Spleen (tissue), 11 donors: ENCODE measurements around the gene LPP. TPM values are rescaled to one million over a fixed set of nuclear protein-coding genes. Genes with fewer than 3 reads are reported as not detected.

Experiments
- DNase-seq: peaks from one replicate; pipeline ENCODE4 v3.0.0-alpha.2; 2020
- H3K27ac ChIP-seq, 8 donors: fragments of 200-600 bp; sonication (generic) in 7 of 8; 1 replicate in 4 of 8; 2 replicates in 4 of 8; pipeline versions ENCODE4 v1.5.0 to v1.8.0; 2016 to 2021; ENCODE audit warnings: inconsistent platforms in 4 of 8, mild to moderate bottlenecking in 4 of 8, moderate library complexity in 1 of 8
- H3K27me3 ChIP-seq, 7 donors: fragments of 200-600 bp; sonication (generic) in 6 of 7; replicated peaks in 1 of 7; 1 replicate in 4 of 7; 2 replicates in 3 of 7; pipeline versions ENCODE4 v1.5.0 to v1.8.0; 2016 to 2021; ENCODE audit warnings: inconsistent platforms in 3 of 7, mild to moderate bottlenecking in 1 of 7
- H3K36me3 ChIP-seq, 6 donors: fragments of 200-600 bp; sonication (generic) in 5 of 6; 1 replicate in 4 of 6; 2 replicates in 2 of 6; pipeline versions ENCODE4 v1.5.0 to v1.8.0; 2016 to 2021; ENCODE audit warnings: inconsistent platforms in 2 of 6
- H3K4me1 ChIP-seq, 6 donors: fragments of 200-600 bp; sonication (generic) in 5 of 6; 1 replicate in 3 of 6; 2 replicates in 3 of 6; pipeline versions ENCODE4 v1.5.0 to v1.8.0; 2016 to 2021; ENCODE audit warnings: inconsistent platforms in 3 of 6
- H3K4me3 ChIP-seq, 8 donors: fragments of 200-600 bp; sonication (generic) in 7 of 8; 1 replicate in 4 of 8; 2 replicates in 4 of 8; pipeline versions ENCODE4 v1.5.0 to v1.8.0; 2016 to 2021; ENCODE audit warnings: inconsistent platforms in 4 of 8, mild to moderate bottlenecking in 4 of 8, moderate library complexity in 2 of 8
- H3K9me3 ChIP-seq, 8 donors: fragments of 200-600 bp; sonication (generic) in 7 of 8; 1 replicate in 4 of 8; 2 replicates in 4 of 8; pipeline versions ENCODE4 v1.5.0 to v1.8.0; 2016 to 2021; ENCODE audit warnings: inconsistent platforms in 4 of 8
- POLR2A ChIP-seq, 3 donors: fragments of 450-650 bp; IDR thresholded peaks; one replicate each; pipeline ENCODE4 v1.5.1; 2017; ENCODE audit warnings: antibody characterized with exemption in 3 of 3, mild to moderate bottlenecking in 1 of 3
- POLR2AphosphoS5 ChIP-seq, 3 donors: sonication (generic); formaldehyde crosslinking; IDR thresholded peaks; one replicate each; pipeline ENCODE4 v1.5.1; 2017; ENCODE audit warnings: antibody characterized with exemption in 3 of 3
- WGBS, 5 donors: extraction: QIAGEN DNeasy Blood & Tissue Kit in 3 of 5; methylation state at CpG; one replicate each; pipeline versions ENCODE4 v1.1.5 to v1.1.7; 2013 to 2018; 5-methylcytosine and 5-hydroxymethylcytosine counted together
- intact Hi-C: fragments of 100-400 bp; cut with DNase I; formaldehyde crosslinking; loops from one replicate; pipeline ENCODE4 v1.15.0; 2023; ENCODE audit warnings: low total_unique reads
- polyA plus RNA-seq, 3 donors: library from polyadenylated mRNA; stranded (reverse); fragments of 200-250 nt; gene quantifications; one replicate each; pipeline ENCODE4 v1.2.1, GENCODE V29; 2013
- total RNA-seq, 7 donors: library from RNA; depleted of rRNA in 3 of 7; stranded (reverse); fragments of >200 nt in 3 of 7; fragmentation: NEBNext Ultra II Directional in 4 of 7; extraction: Animal tissue kit (Norgen Biotek cat#: 25700) in 4 of 7; gene quantifications; one replicate each; pipeline versions ENCODE4 v1.1.0 to v1.2.1, GENCODE V29; 2016 to 2021
- TF ChIP-seq, protein P1 (sequence below), 11 experiments: fragments of 200-600 bp in 7 of 11; fragments of 450-650 bp in 4 of 11; sonication (generic) in 4 of 11; IDR thresholded peaks in 8 of 11; conservative IDR thresholded peaks in 3 of 11; 1 replicate in 7 of 11; 2 replicates in 4 of 11; pipeline versions ENCODE4 v1.4.0 to v1.8.0; 2016 to 2021; ENCODE audit warnings: antibody characterized with exemption in 11 of 11, inconsistent platforms in 4 of 11, mild to moderate bottlenecking in 1 of 11
- donor health status: healthy with polysubstance abuse.
- donor health status: DM: no; HTN: no; CAD: no; lungs with moderate emphysema.
- donor health status: DM: no; HTN: no; CAD: no.
- donor health status: Bipolar disorder and iron deficiency.
- donor health status: healthy.
- donor health status: DM: no; HTN: no; CAD: no.
- donor health status: DM: yes; HTN: yes; CAD: no.

Gene LPP
- total and polyA plus RNA-seq, 10 donors: 2.4 to 270 (median 156) TPM

DNA sequence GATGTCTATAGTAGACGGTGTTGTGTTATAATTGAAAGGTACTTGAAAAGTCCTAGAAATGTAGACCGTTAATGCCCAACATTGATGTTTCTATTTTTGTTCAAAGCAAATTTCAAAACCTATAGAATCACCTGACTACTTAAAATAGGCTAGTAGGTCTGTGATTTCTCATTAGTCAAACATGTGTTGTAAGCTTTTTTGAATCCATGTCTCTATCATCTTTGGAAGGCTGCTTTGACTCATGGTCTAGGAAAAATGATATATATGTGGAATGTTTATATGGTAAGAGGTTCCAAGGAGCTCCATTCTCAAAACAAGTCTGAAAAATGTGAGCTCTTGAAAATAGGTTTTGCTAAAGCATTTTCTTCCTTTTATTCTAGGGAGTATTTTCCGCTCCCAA lies 375.3 kb downstream of the LPP start:
- Histone ChIP-seq H3K27ac (no peak overlapping the region), H3K4me3 (no peak overlapping the region), H3K36me3 (peaks cover 0 to 37% (median 4%) of the 10 kb centered on the region in 6 donors), H3K4me1 (peaks cover 0 to 6% (median 0%) of the 10 kb centered on the region in 6 donors), H3K27me3 (no peaks in the 10 kb centered on the region), H3K9me3 (no peaks in the 10 kb centered on the region)
- DNase-seq: no peak
- 91 to 98% (median 93%) methylated on average over 3 of the region's 3 CpGs for WGBS, 5 donors
- intact Hi-C loops: no loop called here
- TF ChIP-seq POLR2AphosphoS5 (IDR thresholded peaks at IDR 0.05) (no peak), POLR2A (IDR thresholded peaks at IDR 0.05) (no peak)
- TF ChIP-seq, protein P1, sequence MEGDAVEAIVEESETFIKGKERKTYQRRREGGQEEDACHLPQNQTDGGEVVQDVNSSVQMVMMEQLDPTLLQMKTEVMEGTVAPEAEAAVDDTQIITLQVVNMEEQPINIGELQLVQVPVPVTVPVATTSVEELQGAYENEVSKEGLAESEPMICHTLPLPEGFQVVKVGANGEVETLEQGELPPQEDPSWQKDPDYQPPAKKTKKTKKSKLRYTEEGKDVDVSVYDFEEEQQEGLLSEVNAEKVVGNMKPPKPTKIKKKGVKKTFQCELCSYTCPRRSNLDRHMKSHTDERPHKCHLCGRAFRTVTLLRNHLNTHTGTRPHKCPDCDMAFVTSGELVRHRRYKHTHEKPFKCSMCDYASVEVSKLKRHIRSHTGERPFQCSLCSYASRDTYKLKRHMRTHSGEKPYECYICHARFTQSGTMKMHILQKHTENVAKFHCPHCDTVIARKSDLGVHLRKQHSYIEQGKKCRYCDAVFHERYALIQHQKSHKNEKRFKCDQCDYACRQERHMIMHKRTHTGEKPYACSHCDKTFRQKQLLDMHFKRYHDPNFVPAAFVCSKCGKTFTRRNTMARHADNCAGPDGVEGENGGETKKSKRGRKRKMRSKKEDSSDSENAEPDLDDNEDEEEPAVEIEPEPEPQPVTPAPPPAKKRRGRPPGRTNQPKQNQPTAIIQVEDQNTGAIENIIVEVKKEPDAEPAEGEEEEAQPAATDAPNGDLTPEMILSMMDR (IDR thresholded peaks at IDR 0.05 in 8 of 11, conservative IDR thresholded peaks at IDR 0.05 in 3 of 11): no peak

DNA sequence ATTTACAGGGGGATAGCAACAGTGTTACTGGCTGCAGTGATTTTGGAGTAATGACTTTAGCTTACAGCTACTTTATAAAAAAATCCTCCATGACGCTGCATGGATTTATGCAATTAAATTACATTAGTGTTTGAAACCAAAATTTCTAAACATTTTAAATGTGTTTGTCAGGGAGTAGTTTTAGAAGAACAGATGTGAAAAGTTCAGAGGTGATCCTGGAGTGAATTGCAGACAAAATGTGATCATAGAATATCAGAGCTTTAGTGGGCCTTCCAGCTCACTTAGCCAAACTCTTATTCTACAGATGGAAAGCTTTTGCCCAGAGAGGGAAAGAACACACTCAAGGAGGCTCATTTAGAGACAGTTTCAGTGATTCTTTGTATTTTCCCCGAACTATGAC lies 376.3 kb downstream of the LPP start:
- Histone ChIP-seq H3K4me3 (no peak overlapping the region), H3K9me3 (no peaks in the 10 kb centered on the region), H3K27ac (no peak overlapping the region), H3K27me3 (no peaks in the 10 kb centered on the region), H3K36me3 (peaks cover 0 to 28% (median under 1%) of the 10 kb centered on the region in 6 donors), H3K4me1 (peaks cover 0 to 6% (median 0%) of the 10 kb centered on the region in 6 donors)
- intact Hi-C loops: no loop called here
- DNase-seq: no peak
- 87 to 91% (median 89%) methylated on average over 2 of the region's 2 CpGs for WGBS, 5 donors
- TF ChIP-seq POLR2A (IDR thresholded peaks at IDR 0.05) (no peak), POLR2AphosphoS5 (IDR thresholded peaks at IDR 0.05) (no peak)
- TF ChIP-seq, protein P1 (IDR thresholded peaks at IDR 0.05 in 8 of 11, conservative IDR thresholded peaks at IDR 0.05 in 3 of 11): no peak

DNA sequence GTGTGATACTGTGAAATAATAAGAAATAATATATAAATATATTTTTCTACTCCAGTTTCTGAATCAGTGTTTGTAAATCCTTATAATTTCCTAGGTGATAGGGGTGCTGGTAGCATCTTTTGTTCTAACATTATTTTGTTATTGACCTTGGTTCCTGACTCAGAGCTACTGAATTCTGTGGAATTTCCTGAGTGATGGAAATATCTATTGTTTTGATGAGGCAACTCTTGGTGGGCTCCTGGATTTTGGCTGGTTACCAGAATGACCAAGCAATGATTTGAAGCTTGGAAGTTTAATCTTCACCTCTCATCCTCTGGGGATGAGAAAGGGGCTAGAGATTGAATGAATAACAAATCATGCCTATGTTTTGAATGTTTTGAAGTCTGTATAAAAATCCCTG lies 377.3 kb downstream of the LPP start:
- intact Hi-C loops: no loop called here
- DNase-seq: no peak
- H3K27ac ChIP-seq: no peak overlapping the region
- H3K4me1 ChIP-seq: no peaks in the 10 kb centered on the region
- no peaks in the 10 kb centered on the region for H3K27me3 ChIP-seq
- H3K4me3 ChIP-seq: no peak overlapping the region
- H3K9me3 ChIP-seq: no peaks in the 10 kb centered on the region
- no peak for TF ChIP-seq POLR2AphosphoS5 (IDR thresholded peaks at IDR 0.05)
- TF ChIP-seq, protein P1 (IDR thresholded peaks at IDR 0.05 in 8 of 11, conservative IDR thresholded peaks at IDR 0.05 in 3 of 11): no peak
- no peak for TF ChIP-seq POLR2A (IDR thresholded peaks at IDR 0.05)
- H3K36me3 ChIP-seq: peaks cover 0 to 18% (median 0%) of the 10 kb centered on the region in 6 donors

DNA sequence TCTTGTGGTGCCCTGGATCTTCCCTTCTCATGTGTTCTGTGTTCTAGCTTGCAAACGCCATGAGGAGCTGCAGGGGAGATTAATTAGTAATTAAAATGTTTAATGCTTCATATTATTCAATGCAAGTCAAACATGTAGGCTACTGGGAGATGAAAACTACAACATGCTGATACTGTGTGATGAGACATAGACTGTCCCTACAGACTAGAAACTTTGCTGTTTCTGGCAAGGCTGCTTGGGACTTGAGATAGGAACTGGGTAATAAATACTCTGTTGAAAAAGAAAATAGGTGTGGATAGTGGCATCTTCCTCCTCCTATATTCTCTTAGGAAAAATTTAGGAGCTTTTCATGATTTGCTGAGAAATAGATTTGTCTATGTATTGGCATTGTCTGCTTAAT lies 379.2 kb downstream of the LPP start:
- TF ChIP-seq POLR2AphosphoS5 (IDR thresholded peaks at IDR 0.05) (no peak), POLR2A (IDR thresholded peaks at IDR 0.05) (no peak)
- TF ChIP-seq, protein P1 (IDR thresholded peaks at IDR 0.05 in 8 of 11, conservative IDR thresholded peaks at IDR 0.05 in 3 of 11): no peak
- no peaks in the 10 kb centered on the region for H3K9me3 ChIP-seq
- H3K27ac ChIP-seq: no peak overlapping the region
- intact Hi-C loops: no loop called here
- H3K36me3 ChIP-seq: peaks cover 0 to 5% (median 0%) of the 10 kb centered on the region in 6 donors
- H3K4me3 ChIP-seq: no peak overlapping the region
- H3K4me1 ChIP-seq: no peaks in the 10 kb centered on the region
- WGBS, 5 donors: 77 to 96% (median 85%) methylated on average over 1 of the region's 1 CpG
- DNase-seq: no peak
- H3K27me3 ChIP-seq: no peaks in the 10 kb centered on the region
